ENCODE data around the gene MGAT4A. TPM values are rescaled to one million over a fixed set of nuclear protein-coding genes. Genes with fewer than 3 reads are reported as not detected.

MGAT4A gene
- total RNA-seq: 10 to 100 TPM; 24.8 to 33.1 (median 32.4) TPM

DNA sequence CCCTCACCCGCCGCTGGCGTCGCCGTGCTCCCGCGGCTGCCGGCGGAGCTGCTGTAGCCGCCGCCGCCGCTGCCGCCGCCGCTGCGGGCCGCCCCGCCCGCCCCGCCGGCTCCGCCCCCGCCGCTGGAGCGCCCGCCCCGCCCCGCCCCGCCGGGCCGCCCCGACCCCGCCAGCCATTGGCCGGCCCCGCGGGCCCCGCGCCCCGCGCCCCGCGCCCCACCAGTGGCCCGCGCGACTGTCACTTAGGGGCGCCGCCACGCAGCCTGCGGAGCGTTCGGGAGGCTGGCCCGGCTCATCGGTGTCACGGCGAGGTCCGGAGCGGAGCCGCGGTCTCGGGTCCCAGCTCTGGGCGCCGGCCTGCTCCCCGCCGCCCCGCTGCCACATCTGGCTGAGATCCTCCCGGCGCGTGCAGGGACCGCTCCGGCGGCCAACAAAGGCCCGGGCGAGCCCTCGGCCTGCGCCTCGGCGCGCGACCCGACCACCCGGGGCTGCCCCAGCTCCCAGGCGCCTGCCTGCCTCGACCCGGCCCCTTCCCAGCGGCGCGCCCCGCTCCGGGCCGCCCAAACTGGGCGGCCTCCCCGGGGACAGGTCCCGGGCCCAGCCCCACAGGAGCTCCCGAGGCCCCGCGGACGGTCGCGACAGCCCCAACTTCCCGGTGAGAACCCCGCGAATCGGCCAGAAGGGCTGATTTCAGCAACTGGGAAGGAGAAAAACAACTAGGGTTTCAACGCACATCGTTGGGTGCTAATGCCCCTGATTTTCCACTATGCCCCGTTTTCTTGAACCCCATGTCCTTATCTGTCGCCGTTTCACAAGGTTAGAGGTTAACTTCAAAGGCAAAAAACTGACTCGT, at the start of gene MGAT4A:
Gene MGAT4A (minus strand): TSS at position 92 of the 853 bp plus-strand sequence. CDS start 4,800 bp downstream, outside the sequence.
- Mint-ChIP-seq H3K4me3 (peak within 1 kb of the TSS; percentile 90), H3K27me3 (ENCODE audit: low read depth) (no peaks in the 10 kb centered on the region), H3K9me3 (no peaks in the 10 kb centered on the region), H3K36me3 (ENCODE audit: insufficient read depth) (peaks cover 1% of the 10 kb centered on the region), H3K4me1 (ENCODE audit: low read depth) (peaks cover 70% of the 10 kb centered on the region)
- peak; percentile 88 to 91 for ATAC-seq
- peak; percentile 68 for DNase-seq

DNA sequence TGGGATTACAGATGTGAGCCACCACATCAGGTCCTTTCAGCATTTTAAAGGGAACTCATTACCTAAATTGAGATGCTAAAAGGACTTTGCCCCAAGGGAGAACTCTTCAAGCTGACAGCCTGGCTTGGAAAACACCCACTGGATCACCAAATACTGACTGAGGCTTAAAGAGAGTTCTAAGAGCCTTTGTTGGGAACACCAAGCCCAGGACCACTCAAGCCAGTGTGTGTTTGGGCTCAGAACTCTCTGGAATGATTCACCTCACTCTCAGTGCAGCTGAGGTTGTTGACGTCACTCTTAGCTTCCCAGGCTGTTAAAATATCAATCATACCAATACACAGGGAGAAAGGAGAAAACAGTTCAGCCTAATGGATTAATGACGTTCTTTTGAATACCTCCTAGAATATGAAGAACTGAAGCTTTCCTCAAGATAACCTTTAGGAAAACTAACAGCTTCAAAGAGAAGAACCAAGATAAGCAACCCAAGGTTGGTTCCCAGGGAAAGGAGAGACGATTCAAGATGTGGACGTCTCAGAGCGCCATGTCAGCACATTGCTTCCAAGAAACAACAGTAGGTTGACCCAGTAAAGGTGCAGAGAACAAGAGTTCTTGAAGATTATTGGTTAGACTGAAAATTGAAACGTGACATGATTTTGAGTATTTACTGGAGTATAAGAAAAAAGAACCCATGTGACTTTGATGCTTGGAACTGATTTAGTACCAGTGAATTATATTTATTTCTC, 48.0 kb upstream of the MGAT4A start:
- no peaks in the 10 kb centered on the region for H3K27me3 Mint-ChIP-seq (ENCODE audit: low read depth)
- no peak overlapping the region for H3K4me3 Mint-ChIP-seq
- H3K36me3 Mint-ChIP-seq (ENCODE audit: insufficient read depth): no peaks in the 10 kb centered on the region
- no peak for ATAC-seq
- H3K4me1 Mint-ChIP-seq (ENCODE audit: low read depth): peaks cover 18% of the 10 kb centered on the region
- no peak for DNase-seq
- peaks cover 11% of the 10 kb centered on the region for H3K9me3 Mint-ChIP-seq

DNA sequence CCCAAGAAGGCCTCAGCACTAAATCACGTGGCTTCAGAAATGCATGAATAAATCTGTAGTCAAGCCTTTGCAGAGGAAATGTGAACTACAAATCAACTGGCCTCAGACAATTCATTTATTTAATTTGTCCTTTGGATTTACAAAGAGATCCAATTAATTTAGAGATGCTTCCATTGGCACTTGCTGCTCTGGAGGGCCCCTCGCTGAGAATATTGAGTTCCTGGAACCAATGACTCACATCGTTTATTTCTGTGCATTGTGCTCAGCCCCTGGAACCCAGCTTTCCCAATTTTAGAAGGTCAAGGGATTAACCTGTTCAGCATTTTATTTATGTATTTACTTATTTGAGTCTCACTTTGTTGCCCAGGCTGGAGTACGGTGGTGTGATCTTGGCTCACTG, 47.2 kb upstream of the MGAT4A start:
- Mint-ChIP-seq H3K4me3 (no peak overlapping the region), H3K4me1 (ENCODE audit: low read depth) (peaks cover 26% of the 10 kb centered on the region), H3K9me3 (peaks cover 11% of the 10 kb centered on the region), H3K36me3 (ENCODE audit: insufficient read depth) (no peaks in the 10 kb centered on the region), H3K27me3 (ENCODE audit: low read depth) (no peaks in the 10 kb centered on the region)
- ATAC-seq (no peak), DNase-seq (no peak)

DNA sequence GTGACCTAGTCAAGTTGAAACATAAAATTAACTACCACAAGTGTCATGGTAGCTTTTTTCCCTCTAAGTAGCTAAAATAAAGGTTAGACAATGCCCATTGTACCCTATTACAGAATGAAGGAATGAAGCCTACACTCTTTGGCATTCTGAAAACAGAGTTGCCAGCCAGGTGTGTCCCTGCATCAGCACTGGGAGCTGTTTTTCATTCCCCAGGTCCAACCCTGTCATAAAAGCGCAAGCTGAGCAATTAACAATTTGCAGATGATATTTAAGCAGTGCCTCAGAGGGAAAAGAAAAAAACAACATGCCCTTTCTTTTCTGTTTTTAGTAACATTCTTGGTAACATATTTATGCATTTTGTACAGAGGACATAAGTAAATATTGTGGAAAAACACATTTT, 46.8 kb upstream of the MGAT4A start:
- H3K27me3 Mint-ChIP-seq (ENCODE audit: low read depth): no peaks in the 10 kb centered on the region
- ATAC-seq: no peak
- no peak for DNase-seq
- no peak overlapping the region for H3K4me3 Mint-ChIP-seq
- H3K4me1 Mint-ChIP-seq (ENCODE audit: low read depth): peaks cover 30% of the 10 kb centered on the region
- H3K9me3 Mint-ChIP-seq: peaks cover 11% of the 10 kb centered on the region
- H3K36me3 Mint-ChIP-seq (ENCODE audit: insufficient read depth): no peaks in the 10 kb centered on the region

DNA sequence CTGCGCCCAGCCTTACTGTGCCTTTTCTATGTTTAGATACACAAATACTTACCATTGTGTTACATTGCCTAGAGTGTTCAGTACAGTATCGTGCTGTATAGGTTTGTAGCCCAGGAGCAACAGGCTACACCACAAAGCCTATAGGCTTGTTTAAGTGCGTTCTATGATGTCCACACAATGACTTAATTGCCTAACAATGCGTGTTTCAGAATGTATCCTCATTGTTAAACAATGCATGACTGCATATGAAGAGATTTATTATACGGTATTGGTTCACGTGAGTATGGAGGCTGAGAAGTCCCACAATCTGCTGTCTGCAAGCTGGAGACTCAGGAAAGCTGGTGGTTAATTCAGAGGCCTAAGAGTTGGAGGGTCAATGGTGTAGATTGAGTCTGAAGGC, 46.1 kb upstream of the MGAT4A start:
- Mint-ChIP-seq H3K4me1 (ENCODE audit: low read depth) (peaks cover 36% of the 10 kb centered on the region), H3K9me3 (peaks cover 5% of the 10 kb centered on the region), H3K27me3 (ENCODE audit: low read depth) (no peaks in the 10 kb centered on the region), H3K36me3 (ENCODE audit: insufficient read depth) (no peaks in the 10 kb centered on the region), H3K4me3 (no peak overlapping the region)
- DNase-seq (no peak), ATAC-seq (no peak)

DNA sequence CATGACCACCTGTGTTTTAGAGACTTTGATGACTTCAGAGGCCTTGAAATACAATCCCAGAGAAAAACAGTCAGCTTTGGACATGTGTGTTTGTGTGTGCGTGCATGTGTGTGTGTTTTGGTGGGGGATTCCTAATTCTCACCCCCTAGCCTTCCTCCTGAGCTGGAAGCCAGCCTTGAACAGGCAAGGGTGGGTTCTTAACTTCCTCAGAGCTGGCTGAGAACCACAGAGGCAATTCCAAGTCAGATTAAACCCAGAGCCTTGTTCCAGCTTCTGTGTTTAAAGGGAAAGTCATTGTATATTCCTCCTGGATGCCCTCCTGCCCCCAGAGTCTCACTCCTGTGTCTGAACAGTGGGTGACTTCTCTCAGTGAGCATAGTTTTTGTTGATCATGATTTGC, 45.2 kb upstream of the MGAT4A start:
- Mint-ChIP-seq H3K9me3 (no peaks in the 10 kb centered on the region), H3K4me1 (ENCODE audit: low read depth) (peaks cover 46% of the 10 kb centered on the region), H3K36me3 (ENCODE audit: insufficient read depth) (no peaks in the 10 kb centered on the region)

DNA sequence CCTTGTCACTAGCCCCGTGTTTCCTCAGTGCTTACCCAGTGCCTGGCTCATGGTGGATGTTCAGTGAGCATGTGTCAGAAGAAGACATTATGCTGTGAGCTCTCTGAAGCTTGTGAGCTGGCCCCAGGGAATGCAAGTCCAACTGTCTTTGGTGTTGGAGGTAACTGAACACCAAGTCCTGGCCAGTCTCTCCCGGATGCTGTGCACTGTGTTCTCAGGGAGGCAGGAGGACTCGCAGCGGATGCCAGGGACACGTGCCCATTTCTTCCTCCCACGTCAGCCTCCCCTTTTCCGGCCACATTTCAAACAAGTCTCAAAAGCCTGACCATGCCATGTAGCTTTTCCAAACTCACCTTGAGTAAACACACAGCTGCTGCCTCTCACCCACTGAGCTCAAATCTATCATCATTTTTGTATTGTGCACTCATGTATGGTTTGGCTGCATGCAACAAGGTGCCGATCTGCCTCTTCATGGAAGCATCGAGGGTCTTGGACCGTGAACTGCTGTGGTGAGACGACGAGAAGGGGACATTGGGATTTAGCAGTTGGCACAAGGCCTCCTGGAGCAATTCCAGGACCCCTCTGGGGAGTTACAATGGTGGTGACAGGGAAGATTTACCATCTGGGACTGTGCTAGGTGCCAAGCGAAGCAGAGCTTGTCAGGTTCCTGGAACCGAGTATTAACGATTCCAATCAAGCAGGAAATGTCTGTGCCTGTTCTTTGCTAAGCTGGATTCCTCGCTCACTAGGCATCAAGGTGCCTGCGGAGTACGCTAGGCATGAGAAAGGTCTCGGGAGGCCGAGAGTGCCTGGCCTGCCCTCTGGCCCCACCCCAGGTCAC, 44.4 kb upstream of the MGAT4A start:
- Mint-ChIP-seq H3K4me1 (ENCODE audit: low read depth) (peaks cover 51% of the 10 kb centered on the region), H3K4me3 (no peak overlapping the region), H3K36me3 (ENCODE audit: insufficient read depth) (no peaks in the 10 kb centered on the region), H3K9me3 (no peaks in the 10 kb centered on the region), H3K27me3 (ENCODE audit: low read depth) (no peaks in the 10 kb centered on the region)
- DNase-seq (no peak), ATAC-seq (no peak)

More for the DNA sequence above, 45.2 kb upstream of the MGAT4A start:
- ATAC-seq (no peak), DNase-seq (no peak)
- no peak overlapping the region for H3K4me3 Mint-ChIP-seq
- no peaks in the 10 kb centered on the region for H3K27me3 Mint-ChIP-seq (ENCODE audit: low read depth)

DNA sequence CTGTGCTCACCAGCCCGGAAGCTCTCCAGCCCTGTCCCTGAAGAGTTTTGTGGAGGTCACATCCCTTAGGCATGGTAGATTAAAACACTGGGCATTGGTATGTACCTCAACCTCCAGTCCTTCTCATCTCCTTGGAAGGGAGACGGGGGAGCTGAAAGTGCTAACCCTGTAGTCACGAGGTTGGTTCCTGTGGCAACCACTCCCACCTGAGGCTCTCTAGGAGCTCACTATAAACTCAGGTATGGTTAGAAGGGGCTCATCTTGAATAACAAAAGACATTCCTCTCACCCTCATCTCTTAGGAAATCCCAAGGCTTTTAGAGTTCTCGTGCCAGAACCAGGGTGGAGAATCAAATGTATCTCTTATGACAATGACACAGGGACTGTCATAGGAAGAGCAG, 43.0 kb upstream of the MGAT4A start:
- Mint-ChIP-seq H3K27me3 (ENCODE audit: low read depth) (no peaks in the 10 kb centered on the region), H3K4me3 (no peak overlapping the region), H3K4me1 (ENCODE audit: low read depth) (peaks cover 64% of the 10 kb centered on the region), H3K36me3 (ENCODE audit: insufficient read depth) (no peaks in the 10 kb centered on the region), H3K9me3 (no peaks in the 10 kb centered on the region)
- no peak for DNase-seq
- no peak for ATAC-seq

DNA sequence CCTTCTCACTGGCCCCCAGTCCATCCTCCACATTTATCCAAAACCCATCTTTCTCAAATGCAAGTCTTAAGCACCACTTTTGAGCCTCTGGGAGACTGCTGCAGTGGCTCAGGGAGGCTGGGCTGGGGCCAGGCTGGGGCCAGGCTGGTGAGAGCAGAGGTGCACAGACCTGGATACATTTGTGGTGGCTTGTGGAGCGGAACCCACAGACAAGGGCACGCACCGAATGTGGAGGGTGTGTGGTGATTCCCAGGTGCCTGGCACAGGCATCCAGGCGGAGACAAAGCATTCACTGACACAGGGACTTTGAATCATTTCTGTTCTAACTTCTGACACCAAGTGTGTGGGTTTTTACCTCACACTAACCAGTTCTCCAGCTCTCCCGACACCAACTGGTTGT, 42.2 kb upstream of the MGAT4A start:
- H3K4me1 Mint-ChIP-seq (ENCODE audit: low read depth): peaks cover 71% of the 10 kb centered on the region
- ATAC-seq (no peak), DNase-seq (no peak)
- H3K4me3 Mint-ChIP-seq: no peak overlapping the region
- H3K27me3 Mint-ChIP-seq (ENCODE audit: low read depth): no peaks in the 10 kb centered on the region
- no peaks in the 10 kb centered on the region for H3K36me3 Mint-ChIP-seq (ENCODE audit: insufficient read depth)
- no peaks in the 10 kb centered on the region for H3K9me3 Mint-ChIP-seq

DNA sequence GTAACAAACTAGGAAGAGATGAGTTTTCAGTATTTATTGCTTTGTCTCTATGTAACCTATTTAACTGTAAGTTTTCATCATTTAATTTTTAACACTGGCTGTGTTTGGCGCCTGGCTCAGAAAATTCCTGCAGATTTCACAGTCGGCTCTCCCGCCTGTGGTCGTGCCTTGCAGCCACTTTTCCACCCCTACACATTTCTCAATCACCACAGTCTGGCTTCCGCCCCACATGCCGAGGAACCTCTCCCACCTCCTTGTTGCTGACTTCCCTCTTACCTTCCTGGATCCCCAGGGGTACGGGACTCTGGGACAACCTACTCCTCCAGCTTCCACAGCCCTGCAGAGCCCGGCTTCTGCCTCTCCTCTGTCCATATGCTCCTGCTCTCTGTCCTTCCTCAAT, 41.6 kb upstream of the MGAT4A start:
- Mint-ChIP-seq H3K4me3 (peak overlapping the region; percentile 85), H3K4me1 (ENCODE audit: low read depth) (peaks cover 77% of the 10 kb centered on the region), H3K36me3 (ENCODE audit: insufficient read depth) (no peaks in the 10 kb centered on the region), H3K27me3 (ENCODE audit: low read depth) (no peaks in the 10 kb centered on the region), H3K9me3 (no peaks in the 10 kb centered on the region)
- DNase-seq (no peak), ATAC-seq (no peak)

DNA sequence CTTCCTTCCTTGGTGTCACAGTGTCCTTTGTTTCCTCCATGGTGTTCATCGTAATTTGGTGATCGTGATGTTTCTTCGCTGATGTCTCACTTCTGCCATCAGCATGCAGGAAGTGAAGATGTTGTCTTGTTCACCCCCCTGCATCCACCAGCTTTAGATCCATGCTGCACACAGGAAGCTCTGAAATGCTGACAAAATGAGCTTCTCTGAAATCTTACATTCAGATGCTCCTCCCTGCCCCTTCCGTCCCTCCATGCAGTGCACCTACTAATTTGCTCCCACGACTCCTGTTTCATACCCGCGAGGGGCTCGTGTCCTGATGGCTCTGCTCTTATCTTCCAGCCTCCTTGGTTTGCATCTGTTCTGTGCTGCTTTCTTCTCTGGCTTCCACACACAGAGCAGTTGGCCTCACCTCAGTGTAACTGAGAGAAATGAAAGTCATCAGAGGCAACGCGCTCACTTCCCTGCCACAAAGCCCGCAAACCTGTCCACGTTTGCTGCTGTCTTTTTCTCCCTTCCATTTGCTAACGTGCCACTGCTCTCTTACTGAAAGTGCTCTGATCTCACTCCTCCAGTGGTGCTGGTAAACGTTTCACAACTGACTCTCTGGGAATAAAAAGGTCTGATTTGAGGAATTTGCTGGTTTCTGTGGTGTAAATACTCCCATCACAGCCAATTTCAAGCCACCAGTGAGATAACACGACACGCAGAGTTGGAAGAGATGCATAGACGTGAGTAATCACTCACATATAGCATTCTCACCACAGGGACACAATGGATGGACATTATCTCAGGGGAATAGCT, 41.0 kb upstream of the MGAT4A start:
- ATAC-seq: peak; percentile 55 to 62
- H3K4me1 Mint-ChIP-seq (ENCODE audit: low read depth): peaks cover 81% of the 10 kb centered on the region

DNA sequence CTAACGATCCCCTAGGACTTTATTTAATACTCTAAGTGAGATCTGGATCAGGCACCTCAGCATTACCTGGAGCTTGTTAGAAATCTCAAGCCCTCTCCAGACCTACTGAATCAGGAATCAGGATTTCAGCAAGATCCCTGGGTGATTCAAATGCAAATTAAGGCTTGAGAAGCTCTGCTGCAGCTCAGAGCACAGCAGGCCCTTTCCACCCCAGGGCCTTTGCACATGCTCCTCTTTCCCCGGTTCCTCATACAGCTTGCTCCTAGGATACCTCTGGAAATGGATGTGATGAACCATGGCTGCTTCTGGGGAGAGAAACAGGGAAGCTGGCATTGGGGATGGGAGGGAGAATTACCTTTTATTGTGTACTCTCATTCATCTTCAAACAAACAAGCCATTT, 40.3 kb upstream of the MGAT4A start:
- no peaks in the 10 kb centered on the region for H3K9me3 Mint-ChIP-seq
- DNase-seq (no peak), ATAC-seq (no peak)
- peak overlapping the region; percentile 85 for H3K4me3 Mint-ChIP-seq
- H3K27me3 Mint-ChIP-seq (ENCODE audit: low read depth): no peaks in the 10 kb centered on the region
- peaks cover 86% of the 10 kb centered on the region for H3K4me1 Mint-ChIP-seq (ENCODE audit: low read depth)
- H3K36me3 Mint-ChIP-seq (ENCODE audit: insufficient read depth): no peaks in the 10 kb centered on the region

More for the DNA sequence above, 41.0 kb upstream of the MGAT4A start:
- Mint-ChIP-seq H3K36me3 (ENCODE audit: insufficient read depth) (no peaks in the 10 kb centered on the region), H3K9me3 (no peaks in the 10 kb centered on the region), H3K4me3 (peak overlapping the region; percentile 85), H3K27me3 (ENCODE audit: low read depth) (no peaks in the 10 kb centered on the region)
- DNase-seq: peak; percentile 46

DNA sequence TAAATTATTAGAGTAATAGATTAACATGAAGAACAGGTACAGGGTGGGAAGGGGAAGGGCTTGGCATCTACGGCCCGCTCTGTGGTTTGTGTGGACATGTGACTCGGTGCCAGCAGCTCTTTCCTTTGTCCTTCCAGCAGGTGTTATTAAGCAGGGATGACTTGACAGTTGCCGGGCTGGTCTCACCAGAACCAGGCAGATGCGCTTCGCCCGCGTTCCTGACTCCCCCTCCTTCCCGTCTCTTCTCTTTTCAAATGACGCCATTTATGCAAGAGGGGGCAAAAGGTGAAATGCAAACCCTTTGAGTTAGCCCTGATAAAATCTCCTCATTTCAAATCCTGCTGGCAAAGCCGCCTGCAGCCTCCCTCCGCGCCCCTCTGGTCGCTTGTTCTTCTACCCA, 38.9 kb upstream of the MGAT4A start:
- peak overlapping the region; percentile 85 for H3K4me3 Mint-ChIP-seq
- ATAC-seq (no peak), DNase-seq (no peak)
- H3K4me1 Mint-ChIP-seq (ENCODE audit: low read depth): peaks cover 87% of the 10 kb centered on the region
- no peaks in the 10 kb centered on the region for H3K27me3 Mint-ChIP-seq (ENCODE audit: low read depth)
- H3K36me3 Mint-ChIP-seq (ENCODE audit: insufficient read depth): no peaks in the 10 kb centered on the region
- H3K9me3 Mint-ChIP-seq: no peaks in the 10 kb centered on the region

Measured in activated T-cell treated with anti-CD3 and anti-CD28 coated beads, Interleukin-2, amount 50 U/mL, for 4 hours (primary cell).